Measurements from ENCODE around the gene ZNF320.
A peak's percentile ranks its signal among the peaks of the same experiment; 100 is the strongest.
"Not testable (repeated sequence)": the region's sequence is repeated elsewhere in the genome, so short reads cannot be mapped to it uniquely, and the experiment has no call there.

The ZNF320 gene

GRCh38 chr19:52923778-52924593 is 26.6 kb upstream of the ZNF320 start:
- peak in 27 of 42 donors; percentile 15 to 63 (median 31) for DNase-seq

GRCh38 chr19:52922841-52923777 is 25.7 kb upstream of the ZNF320 start, which contains the start of gene ZNF888:
Gene ZNF888 (minus strand): TSS chr19:52923428. CDS start chr19:52917873, 5,555 bp downstream.
- DNase-seq = peak; percentile 62 to 94 (median 84)
- intact Hi-C loops (cut with DNase I) = no loop called here

More at GRCh38 chr19:52923778-52924593, 26.6 kb upstream of the ZNF320 start:
- intact Hi-C loops (cut with DNase I) = no loop called here

- intact Hi-C loops (cut with DNase I) = no loop called here
- no peak for DNase-seq
These were observed 20.1 kb upstream of the ZNF320 start for GRCh38 chr19:52917531-52917930.

GRCh38 chr19:52910648-52911047 is 13.2 kb upstream of the ZNF320 start:
- no peak for DNase-seq
- intact Hi-C loops (cut with DNase I) = no loop called here

- intact Hi-C loops (cut with DNase I); DNase-seq: not testable (repeated sequence)
These were observed 6.8 kb upstream of the ZNF320 start for GRCh38 chr19:52904052-52904780.

- DNase-seq = no peak
- intact Hi-C loops (cut with DNase I) = no loop called here
These were observed 4.4 kb upstream of the ZNF320 start for GRCh38 chr19:52901842-52902241.

GRCh38 chr19:52898596-52898995 is 1.2 kb upstream of the ZNF320 start:
- DNase-seq; intact Hi-C loops (cut with DNase I): not testable (repeated sequence)

GRCh38 chr19:52898101-52898500 is 666 bp upstream of the ZNF320 start:
- peak in 9 of 42 donors; percentile 1 to 32 (median 17) for DNase-seq
- intact Hi-C loops (cut with DNase I) = no loop called here

GRCh38 chr19:52896431-52897137 is 851 bp downstream of the ZNF320 start:
- DNase-seq = peak in 11 of 42 donors; percentile 2 to 46 (median 11)
- intact Hi-C loops (cut with DNase I) = no loop called here

- intact Hi-C loops (cut with DNase I) = no loop called here
These were observed 6.1 kb downstream of the ZNF320 start for GRCh38 chr19:52891336-52891735.

GRCh38 chr19:52889931-52890330 is 7.5 kb downstream of the ZNF320 start:
- intact Hi-C loops (cut with DNase I) = no loop called here
- DNase-seq = no peak

More at GRCh38 chr19:52891336-52891735, 6.1 kb downstream of the ZNF320 start:
- DNase-seq = no peak

GRCh38 chr19:52889076-52889475 is 8.4 kb downstream of the ZNF320 start:
- DNase-seq = no peak

GRCh38 chr19:52880895-52881389 is 16.5 kb downstream of the ZNF320 start:
- intact Hi-C loops (cut with DNase I) = no loop called here
- DNase-seq = no peak

More at GRCh38 chr19:52889076-52889475, 8.4 kb downstream of the ZNF320 start:
- intact Hi-C loops (cut with DNase I) = no loop called here

- DNase-seq; intact Hi-C loops (cut with DNase I): not testable (repeated sequence)
These were observed 24.4 kb downstream of the ZNF320 start for GRCh38 chr19:52872996-52873395.

GRCh38 chr19:52871466-52871865 is 26.0 kb downstream of the ZNF320 start:
- intact Hi-C loops (cut with DNase I) = no loop called here
- DNase-seq = no peak

GRCh38 chr19:52868031-52868430 is 29.4 kb downstream of the ZNF320 start:
- DNase-seq; intact Hi-C loops (cut with DNase I): not testable (repeated sequence)

- DNase-seq = peak; percentile 52 to 91 (median 78)
- intact Hi-C loops (cut with DNase I) = not testable (repeated sequence)
These were observed 39.9 kb downstream of the ZNF320 start, which contains the start of gene ZNF468 for GRCh38 chr19:52857378-52858191. Gene ZNF468 (minus strand): TSS chr19:52857619. CDS start chr19:52854272, 3,347 bp downstream.
